Cerebellar cortex (tissue), 1 donor: Measurements from ENCODE around the gene FXYD4.
"Not testable (repeated sequence)": the region's sequence is repeated elsewhere in the genome, so short reads cannot be mapped to it uniquely, and the experiment has no call there.

Source experiments
- DNase-seq: peaks from one replicate; pipeline ENCODE4 v3.0.0-alpha.2; 2015; ENCODE audit warnings: low spot score

FXYD4 gene

DNA sequence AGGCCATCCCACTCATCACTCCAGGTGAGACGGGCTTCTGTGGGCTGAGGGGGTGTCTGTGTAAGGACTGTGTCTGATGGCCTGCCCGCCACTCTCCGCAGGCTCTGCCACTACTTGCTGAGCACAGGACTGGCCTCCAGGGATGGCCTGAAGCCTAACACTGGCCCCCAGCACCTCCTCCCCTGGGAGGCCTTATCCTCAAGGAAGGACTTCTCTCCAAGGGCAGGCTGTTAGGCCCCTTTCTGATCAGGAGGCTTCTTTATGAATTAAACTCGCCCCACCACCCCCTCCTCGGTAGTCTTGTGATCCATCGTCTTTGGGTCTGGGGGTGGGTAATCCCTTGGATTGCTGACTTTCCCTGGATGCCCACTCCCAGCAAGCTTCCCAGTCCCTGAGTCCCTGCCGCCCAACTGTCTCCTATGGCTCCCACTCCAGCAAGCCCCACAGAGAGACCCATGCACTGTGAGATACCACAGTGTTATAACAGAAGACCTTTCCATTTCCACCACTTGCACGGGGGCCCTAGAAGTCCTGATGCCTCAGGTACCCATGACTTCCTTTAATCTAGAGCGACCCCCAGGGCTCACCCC is 4.7 kb downstream of the FXYD4 start:
- DNase-seq, result no peak

DNA sequence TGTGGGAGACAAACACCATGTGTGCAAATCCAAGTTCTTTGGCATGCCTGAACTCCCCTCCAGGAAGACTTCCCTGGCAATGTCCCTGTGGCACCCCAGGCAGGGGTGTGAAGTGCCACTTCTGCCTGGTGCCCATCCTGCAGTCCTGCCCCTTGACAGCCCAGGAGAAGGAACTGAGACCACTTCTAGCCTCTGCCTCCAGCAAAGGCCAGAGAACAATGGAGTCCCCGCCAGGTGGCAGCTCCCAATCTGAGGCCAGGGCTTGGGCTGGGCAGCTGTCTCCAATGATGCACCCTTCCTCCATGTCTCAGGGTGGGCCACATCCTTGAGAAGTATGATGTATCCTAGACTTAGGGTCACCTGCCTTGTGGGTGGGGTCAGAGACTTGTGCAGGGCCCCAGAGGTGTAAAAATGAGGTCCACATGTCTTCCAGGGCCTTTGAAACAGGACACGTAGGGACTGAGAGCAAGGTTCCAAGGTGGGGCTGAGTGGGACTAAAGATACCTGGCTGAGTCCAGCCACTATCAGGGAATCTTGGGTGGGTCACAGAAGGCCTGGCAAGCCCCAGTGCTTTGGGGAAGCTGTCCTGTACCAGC is 5.5 kb downstream of the FXYD4 start:
- no peak for DNase-seq

DNA sequence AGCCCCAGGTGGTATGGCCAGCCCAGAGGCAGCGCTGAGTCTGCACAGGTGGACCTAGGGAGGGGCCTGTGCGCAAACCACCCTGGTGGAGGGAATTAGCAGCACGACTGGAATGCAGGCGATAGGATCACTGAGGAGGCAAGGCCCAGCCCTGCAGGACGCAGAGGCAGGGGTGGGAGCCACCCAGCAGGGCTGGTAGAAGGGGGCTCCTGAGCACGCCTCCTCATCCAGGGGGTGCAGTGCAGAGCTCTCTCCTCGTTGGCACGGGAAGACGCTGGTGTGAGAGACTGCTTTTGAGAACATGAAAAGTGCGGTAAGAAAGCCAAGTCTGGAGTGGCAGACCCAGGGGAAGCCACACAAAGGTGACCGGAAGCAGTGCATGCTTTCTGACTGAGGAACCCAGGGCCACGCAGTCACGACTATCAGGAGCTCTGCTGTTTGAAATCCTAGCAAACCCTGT is 6.0 kb downstream of the FXYD4 start:
- no peak for DNase-seq

DNA sequence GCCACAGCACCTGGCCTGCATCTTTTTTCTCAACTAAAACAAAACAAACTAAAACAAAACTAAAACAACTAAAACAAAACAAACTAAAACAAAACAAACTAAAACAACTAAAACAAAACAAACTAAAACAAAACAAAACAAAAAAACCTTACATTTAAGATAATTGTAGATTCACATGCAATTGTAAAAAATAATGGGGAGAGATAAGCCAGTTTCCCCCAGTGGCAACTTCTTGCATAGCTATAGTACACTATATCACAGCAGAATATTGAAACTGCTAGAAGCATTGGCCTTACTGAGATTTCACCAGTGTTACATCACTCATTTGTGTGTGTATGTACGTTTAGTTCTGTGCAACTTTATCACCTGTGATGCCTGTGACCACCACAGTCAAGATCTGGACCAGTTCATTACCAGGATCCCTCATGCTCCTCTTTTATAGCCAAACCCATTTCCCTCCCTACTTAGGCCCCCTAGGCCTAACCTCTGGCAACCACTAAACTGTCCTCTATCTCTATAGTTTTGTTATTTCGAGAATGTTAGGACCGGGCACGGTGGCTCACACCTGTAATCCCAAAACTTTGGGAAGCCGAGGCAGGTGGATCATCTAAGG is 9.3 kb downstream of the FXYD4 start:
- DNase-seq, result no peak

DNA sequence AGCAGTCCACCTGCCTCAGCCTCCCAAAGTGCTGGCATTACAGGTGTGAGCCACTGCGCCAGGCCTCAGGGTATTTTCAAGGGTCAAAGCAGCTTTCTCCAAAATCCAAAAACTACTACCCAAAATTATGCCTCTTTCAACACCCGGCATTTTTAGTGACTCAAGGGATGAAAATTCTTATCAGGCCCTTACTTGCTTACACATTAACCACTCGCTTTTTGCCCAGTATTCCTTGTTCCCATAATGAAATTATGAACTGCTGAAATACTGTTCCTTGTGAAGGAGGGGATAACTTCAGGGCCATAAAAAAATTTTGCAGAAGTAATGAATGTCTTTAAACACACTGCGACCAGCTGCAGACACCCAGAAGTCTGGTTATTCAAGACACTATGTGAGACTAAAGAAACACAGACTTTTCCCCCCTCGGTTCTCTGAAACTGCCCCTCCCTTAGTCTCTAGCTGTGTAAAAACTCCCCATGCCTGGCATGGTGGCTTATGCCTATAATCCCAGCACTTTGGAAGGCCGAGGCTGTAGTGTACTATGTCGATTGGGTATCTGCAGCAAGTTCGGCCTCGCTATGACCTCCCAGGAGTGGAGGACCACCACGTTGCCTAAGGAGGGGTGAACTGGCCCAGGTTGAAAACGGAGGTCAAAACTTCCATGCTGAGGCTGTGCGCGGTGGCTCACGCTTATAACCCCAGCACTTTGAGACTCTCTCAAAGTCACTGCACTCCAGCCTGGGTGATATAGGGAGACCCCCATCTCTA is 12.0 kb downstream of the FXYD4 start:
- DNase-seq, result no peak

DNA sequence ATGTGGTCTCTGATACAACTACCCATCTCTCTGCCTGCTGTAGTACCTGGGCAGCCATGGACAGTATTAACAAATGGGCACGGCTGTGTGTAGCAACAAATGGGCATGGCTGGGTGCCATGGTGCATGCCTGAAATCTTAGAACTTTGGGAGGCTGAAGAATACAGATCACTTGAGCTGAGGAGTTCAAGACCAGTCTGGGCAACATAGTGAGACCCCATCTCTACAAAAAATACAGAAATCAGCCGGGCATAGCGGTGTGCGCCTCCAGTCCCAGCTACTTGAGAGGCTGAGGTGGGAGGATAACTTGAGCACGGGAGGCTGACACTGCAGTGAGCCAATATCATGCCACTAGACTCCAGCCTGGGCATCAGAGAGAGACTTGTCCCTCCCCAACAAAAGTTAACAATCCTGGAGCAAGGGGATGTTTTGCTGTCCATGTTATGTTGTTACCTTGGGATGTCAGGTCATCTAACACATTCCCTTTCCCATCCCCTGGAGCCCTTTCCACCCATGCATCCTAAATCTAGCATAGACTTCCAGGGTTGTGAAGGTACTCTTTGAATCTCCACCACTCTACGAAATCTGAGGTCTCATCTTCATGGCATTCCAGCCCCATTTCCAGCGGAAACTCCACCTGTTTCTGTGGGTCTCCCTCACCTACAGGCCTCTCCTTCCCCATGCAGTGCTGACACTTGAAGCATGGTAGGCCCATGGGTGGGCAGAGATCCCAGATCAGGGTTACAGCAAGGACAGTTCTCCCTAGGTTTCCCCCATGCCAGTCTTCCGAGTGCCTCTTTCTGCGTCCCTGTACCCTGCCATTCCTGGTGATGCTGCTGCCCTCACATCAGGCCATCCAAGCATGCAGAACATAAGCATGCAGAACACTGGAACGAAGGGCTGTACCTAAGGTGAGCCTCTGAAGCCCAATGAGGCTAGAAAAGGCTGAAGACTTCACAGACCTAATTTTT is 13.1 kb downstream of the FXYD4 start:
- DNase-seq, result peak; percentile 22

DNA sequence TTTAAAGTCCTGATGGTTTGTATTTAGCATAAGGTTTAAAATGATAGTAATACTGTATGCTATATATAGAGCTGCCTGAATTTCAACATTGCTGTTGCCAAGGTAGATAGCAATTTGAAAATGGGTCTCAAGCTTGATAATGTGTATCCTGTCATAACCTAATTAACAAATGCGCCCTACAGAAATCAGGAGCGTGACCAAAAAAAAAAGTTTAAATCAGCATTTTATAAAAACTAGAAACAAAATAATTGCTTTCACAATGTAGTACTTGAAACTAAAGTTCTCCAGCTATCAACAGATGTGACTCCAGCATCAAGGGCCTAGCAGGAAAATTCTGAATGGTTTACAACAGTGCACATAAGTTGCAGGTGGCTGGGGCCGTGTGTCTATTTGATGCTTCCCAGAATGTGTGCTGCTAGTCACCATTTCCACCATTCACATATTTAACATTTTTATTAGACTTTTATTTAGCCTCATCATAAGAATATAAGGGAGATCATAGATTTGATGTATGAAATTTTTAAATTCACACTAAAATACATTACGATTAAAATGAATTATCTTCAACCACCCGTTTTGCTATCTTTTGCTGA is 14.1 kb downstream of the FXYD4 start:
- no peak for DNase-seq

DNA sequence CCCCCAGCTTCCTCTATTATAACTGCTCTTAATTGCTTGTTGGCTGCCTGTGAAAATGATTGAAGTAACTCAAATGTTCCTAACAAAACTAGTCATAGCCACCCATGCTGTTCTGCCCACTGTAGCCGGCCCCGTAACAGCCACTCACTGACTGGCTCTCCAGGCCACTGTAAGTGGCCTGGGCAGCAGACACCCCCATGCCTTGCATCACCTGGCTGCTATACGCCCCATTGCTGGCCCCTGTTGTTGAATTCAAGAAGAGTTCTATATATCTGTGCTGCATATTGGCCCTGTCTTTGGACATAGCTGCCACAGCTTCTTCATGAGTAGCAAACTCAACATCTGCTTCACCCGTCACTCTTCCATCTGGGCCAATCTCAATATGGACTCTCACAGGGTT is 15.1 kb downstream of the FXYD4 start:
- DNase-seq, result no peak

DNA sequence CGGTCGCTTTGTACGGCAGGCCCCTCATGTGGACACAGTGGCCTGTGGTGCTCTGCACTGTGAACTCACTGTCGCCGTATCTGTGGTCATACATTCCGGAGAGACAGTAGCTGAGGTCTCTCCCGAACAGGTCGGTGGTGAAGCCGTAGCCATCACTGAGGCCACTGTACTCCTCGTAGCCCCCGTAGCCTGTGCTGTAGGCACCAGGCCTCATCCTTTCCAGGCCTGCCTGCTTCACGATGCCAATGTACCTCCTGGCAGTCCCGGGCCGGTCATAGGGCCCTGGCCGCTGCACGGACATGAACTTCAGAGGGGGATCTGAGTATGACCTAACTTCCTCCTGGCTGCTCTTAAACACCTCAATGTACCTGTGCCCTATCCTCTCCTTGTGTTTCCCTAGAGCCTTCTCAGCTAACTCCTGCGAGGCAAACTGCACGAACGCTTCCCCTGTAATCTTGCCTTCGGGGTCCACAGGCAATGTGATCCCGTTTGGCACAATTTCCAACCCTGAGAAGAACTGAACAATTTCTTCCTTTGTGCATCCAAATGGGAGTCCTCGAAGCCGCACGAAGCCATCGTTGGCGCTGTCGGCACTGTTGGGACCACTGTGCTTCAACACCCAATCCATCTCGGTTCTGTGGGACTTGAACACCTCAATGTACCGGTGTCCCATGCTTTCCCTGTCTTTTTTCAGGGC is 15.7 kb downstream of the FXYD4 start:
- DNase-seq, result no peak

DNA sequence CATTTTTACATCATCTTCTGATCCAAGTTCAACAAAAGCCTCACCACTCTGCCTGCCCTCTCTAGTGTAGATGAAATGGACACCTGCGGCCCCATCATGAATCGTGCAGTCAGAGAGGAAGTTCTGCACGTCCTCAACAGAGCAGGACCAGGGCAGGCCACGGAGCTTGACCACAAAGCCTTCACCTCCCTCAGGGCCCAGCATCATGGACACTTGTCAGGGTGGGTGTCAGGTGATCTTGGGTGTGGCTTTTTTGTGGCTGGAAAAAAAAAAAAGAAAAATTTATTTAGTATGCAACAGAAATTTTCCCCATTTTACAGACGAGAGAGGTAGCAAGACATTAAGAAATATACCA is 16.2 kb downstream of the FXYD4 start:
- no peak for DNase-seq

DNA sequence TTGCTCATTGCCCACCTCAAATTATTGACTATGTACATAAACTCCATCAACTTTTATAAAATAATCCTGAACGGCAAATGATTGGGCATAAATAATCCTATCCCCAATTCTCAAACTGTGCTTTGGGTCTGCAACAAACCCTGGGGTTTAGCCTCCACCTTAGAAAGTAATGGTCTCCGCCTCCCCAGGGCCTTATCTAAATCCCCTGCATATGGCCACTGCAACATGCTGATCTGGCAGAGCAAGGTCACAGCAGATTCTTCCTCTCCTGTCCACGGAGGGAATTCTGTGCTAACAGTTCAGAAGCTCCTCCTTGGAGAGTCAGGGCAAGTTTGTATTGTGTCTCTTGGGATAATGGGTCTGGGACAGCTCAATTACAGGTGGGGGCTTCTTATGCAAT is 18.4 kb downstream of the FXYD4 start:
- DNase-seq, result no peak

DNA sequence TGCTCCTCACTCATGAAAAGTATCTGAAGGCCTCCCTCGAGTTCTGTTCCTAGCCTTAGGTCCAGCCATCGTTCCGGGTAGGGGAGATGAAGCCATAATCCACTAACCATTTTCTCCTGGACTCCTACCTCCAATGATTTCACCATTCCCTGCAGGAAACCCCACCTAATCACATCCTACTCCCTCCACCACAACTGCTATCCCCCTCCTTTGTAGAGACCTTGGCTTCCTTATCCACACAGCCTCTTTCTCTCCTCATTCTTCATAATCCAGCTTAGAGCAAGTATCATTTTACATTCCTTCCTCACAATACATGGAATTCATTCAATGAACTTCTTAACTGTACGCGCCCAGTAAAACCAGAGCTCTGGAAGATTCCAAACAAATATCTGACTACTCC is 18.9 kb downstream of the FXYD4 start:
- no peak for DNase-seq

DNA sequence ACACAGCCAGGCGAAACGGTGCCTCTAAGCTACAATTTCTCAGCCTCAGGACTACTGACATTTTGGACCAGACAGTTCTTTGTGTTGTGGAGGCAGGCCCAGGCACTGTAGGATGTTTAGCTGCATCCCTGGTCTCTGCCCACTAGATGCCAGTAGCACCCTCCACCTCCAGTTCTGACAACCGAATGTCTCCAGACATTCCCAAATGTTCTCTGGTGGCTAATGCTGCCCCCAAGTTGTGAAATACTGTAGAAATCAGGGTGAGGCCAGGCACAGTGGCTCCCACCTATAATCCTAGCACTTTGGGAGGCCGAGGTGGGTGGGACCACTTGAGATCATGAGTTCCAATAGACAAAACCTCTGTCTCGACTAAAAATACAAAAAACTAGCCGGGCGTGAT is 19.3 kb downstream of the FXYD4 start:
- peak; percentile 70 for DNase-seq

DNA sequence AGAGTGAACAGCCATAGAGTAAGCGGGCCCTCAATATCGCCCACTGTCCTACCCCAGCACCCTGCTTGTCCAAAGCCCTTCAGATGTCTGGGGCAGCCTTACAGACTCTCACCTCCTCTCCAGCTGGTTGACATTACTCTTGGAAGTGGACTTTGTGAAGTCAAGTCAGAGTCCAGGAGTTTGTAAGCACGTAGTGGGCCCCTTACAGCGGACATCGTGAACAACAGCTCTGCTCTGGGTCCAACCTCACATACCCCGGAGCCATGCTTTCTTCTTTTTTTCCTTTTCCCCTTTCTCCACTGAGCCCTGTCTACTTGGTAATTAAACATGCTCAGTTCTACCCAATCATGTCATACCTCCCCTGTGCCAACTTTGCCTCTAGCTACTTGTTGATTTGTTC is 20.1 kb downstream of the FXYD4 start:
- no peak for DNase-seq

DNA sequence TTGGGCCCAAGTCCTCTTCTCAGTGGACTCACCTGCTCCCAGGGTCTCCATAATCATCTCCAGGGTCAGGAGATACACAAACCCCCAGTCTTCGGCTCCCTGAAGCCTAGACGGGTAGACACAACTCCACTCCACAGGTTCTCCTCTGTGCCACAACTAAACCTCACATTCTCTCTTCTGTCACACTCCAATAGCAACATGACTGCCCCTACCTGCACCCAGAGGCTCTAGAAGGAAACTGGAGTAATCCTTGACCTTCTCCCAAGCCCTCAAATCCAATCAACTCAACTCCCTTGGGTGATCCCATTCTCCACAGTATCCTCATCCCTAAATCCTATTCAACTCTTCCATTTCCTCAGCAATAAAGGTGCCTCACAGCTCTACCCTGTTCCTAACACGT is 21.3 kb downstream of the FXYD4 start:
- DNase-seq, result no peak

DNA sequence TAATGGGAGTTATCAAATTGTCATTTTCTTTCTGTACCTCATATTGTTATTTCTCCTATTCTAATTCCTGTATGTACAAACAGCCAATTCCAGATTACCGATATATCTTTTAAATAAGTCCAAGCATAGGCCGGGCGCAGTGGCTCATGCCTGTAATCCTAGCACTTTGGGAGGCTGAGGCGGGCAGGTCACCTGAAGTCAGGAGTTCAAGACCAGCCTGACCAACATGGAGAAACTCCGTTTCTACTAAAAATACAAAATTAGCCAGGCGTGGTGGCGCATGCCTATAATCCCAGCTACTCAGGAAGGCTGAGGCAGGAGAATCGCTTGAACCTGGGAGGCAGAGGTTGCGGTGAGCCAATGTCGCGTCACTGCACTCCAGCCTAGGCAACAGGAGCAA is 21.8 kb downstream of the FXYD4 start:
- DNase-seq, result not testable (repeated sequence)

DNA sequence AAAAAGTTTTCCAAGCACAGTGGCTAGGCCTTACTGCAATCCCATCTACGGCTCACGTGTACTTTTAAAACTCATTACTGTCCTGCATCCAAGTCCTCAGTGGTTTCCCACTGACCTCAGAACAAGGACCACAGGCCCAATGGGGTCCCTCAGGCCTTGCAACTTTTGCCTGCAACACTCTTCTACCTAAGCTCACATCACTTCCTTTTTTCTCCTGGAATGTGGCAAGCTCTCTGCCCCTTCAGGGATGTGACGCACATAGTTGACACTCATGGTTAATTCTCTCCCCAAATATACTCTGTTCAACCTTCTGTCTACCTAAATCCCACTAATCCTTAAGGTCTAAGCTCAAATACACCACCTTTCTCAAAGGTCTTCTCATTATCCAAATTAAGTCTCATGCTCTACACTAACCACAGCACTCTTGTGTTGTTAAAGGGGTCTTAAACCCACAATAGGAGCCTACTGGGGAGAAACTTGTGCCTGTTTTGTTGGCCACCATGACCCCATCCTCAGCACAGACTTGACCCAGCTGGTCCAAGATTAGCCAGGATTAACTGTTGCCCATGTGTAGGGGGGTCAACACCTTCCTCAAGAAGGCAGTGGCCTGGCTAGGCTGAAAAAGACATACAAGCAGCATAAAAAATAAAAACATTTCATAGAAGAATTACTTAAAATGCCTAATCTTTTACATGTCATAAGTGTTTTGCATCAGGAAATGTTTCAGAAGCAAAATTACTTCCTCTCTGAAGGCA is 22.3 kb downstream of the FXYD4 start:
- no peak for DNase-seq

DNA sequence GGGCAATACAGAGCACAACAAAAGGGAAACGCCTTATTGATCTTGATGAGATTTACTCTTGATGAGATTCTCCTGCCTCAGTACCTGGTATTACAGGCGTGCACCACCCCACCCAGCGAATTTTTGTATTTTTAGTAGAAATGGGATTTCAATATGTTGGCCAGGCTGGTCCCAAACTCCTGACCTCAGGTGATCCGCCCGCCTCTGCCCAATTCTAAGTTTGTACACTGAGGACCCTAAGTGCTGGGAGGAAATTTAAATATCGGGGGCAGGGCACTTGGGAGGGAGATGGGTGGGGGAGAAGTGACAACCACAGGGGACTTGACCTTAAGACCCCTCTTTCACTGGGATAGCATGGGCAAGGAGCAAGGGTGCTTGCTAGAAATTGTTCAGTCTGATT is 23.4 kb downstream of the FXYD4 start:
- DNase-seq, result no peak

DNA sequence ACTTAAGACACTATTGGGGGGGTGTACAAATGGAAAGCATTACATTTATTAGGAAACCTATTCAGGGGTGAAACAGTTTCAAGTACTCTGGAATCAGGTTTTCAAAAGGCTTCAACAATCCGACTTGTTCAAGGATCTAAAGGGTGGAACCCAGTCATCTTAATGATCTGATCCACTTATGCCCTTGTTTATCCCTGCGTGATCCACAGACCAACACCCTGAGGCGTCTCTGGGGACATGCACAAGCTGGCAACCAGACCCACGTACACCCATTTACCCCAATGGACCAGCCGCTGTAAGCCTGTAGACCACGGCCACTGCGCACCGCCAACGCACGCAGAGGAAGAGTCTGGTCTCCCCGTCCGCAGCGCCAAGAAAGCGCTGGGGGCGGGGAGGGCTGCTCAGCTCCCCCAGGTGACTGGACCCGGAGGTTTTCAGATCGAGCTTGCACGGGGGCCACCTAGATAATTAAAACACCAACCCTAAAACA is 24.2 kb downstream of the FXYD4 start:
- DNase-seq, result no peak
